Erythroblast (primary cell): ENCODE results near the gene FANK1.

Experiments used
- GATA1 ChIP-seq: IDR thresholded peaks from 2 replicates; pipeline ENCODE4 v1.6.1; 2011; ENCODE audit warnings: low read depth, mild to moderate bottlenecking, control low read depth, low read length, moderate library complexity
- POLR2A ChIP-seq: IDR thresholded peaks from 2 replicates; pipeline ENCODE4 v1.6.1; 2011; ENCODE audit warnings: mild to moderate bottlenecking, low read length

- TF ChIP-seq POLR2A (no peak), GATA1 (no peak)
Measured at GRCh38 chr10:126015413-126015812, 119.0 kb downstream of the FANK1 start.
